ENCODE data around the gene RCAN1.

RCAN1 gene

DNA sequence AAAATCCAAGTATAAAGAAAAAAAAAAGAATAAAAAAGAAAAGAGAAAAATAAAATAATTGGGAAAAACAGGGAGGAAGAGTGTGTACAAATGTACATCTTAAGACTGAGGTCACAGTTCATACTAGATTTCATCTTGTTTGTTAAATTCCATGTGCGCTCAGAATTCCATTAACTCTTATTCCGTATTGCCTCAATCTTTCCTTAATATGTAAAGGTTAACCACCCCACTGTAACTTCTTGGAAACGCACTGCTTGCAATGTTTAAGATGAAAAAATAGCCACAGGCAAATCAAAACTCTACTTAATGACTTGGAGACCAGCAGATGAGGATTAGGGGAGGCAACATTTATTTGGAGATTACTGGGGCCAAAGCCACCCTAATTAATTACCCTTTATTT is 79.0 kb downstream of the RCAN1 start:
- no peak overlapping the region for H3K4me3 Mint-ChIP-seq
- no peak overlapping the region for H3K27ac Mint-ChIP-seq
- H3K27me3 Mint-ChIP-seq: no peaks in the 10 kb centered on the region

DNA sequence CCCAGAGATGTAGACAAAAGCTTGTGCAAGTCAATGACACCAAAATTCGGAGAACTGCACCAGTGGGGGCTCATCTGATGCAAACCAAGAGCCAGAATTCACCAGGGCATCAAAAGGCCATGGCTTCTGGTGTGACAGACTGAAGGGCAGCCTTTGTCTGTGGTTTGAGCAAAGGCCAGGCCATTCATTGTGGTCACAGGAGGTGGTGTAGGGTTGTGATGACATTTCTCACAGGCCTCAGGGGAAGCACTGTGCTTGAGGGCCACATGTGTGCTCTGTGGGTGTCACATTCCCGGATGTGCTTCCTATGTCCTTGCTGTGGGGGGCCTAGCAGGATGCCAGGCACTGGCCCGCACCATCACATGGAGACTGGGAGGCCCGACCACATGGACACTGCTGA is 80.4 kb downstream of the RCAN1 start:
- no peak overlapping the region for H3K4me3 Mint-ChIP-seq
- no peak for DNase-seq
- H3K36me3 Mint-ChIP-seq (ENCODE audit: low read depth): peaks cover 2% of the 10 kb centered on the region
- H3K4me1 Mint-ChIP-seq (ENCODE audit: low read depth): peaks cover 25% of the 10 kb centered on the region
- H3K9me3 Mint-ChIP-seq: no peaks in the 10 kb centered on the region
- no peaks in the 10 kb centered on the region for H3K27me3 Mint-ChIP-seq
- H3K27ac Mint-ChIP-seq: no peak overlapping the region

More for the DNA sequence above, 79.0 kb downstream of the RCAN1 start:
- no peak for DNase-seq
- Mint-ChIP-seq H3K4me1 (ENCODE audit: low read depth) (peaks cover 19% of the 10 kb centered on the region), H3K36me3 (ENCODE audit: low read depth) (peaks cover under 1% of the 10 kb centered on the region), H3K9me3 (no peaks in the 10 kb centered on the region)

DNA sequence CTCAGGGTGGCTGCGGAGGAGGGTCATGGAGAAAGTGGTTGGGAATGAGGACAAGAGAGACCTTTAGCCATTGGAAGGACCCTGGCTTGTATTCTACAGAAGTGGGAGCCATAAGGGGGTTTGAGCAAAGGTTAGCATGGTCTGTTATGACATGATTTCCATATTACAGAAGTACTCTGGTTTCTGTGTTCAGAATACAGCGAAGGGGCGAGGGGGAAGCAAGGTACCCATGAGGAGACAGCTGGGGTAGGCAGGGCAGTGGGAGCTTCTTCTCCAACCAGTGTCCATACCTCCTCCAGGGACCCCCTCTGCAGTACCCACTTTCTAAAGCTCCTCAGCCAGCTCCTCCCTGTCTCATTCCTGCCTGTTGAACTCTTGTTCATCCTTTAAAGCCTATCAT is 81.0 kb downstream of the RCAN1 start:
- no peak overlapping the region for H3K4me3 Mint-ChIP-seq
- peaks cover 4% of the 10 kb centered on the region for H3K9me3 Mint-ChIP-seq
- no peaks in the 10 kb centered on the region for H3K27me3 Mint-ChIP-seq
- H3K27ac Mint-ChIP-seq: peak overlapping the region; percentile 10
- H3K36me3 Mint-ChIP-seq (ENCODE audit: low read depth): peaks cover 2% of the 10 kb centered on the region
- no peak for DNase-seq
- H3K4me1 Mint-ChIP-seq (ENCODE audit: low read depth): peaks cover 30% of the 10 kb centered on the region

DNA sequence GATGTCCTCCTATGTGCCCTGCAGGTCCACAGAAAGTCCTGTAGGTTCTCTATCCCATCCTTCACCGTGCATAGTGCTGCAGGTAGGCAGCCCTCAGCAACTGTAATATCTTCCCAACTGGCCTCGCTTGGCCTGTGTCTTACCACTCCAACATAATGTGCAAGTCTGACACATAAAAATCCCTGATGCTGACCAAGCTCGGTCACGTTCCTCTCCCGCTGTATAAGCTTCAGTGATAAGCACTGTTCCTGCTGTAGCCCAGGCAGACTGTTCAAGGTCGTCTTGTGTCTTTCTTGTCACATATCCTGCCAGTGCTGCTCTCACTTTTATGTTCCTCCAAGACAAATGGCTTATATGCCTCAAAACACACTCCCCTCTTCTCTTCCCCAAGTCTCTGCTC is 83.5 kb downstream of the RCAN1 start:
- Mint-ChIP-seq H3K9me3 (peaks cover 4% of the 10 kb centered on the region), H3K36me3 (ENCODE audit: low read depth) (peaks cover 2% of the 10 kb centered on the region), H3K27me3 (no peaks in the 10 kb centered on the region), H3K4me3 (no peak overlapping the region), H3K4me1 (ENCODE audit: low read depth) (peaks cover 41% of the 10 kb centered on the region), H3K27ac (no peak overlapping the region)
- DNase-seq: no peak

DNA sequence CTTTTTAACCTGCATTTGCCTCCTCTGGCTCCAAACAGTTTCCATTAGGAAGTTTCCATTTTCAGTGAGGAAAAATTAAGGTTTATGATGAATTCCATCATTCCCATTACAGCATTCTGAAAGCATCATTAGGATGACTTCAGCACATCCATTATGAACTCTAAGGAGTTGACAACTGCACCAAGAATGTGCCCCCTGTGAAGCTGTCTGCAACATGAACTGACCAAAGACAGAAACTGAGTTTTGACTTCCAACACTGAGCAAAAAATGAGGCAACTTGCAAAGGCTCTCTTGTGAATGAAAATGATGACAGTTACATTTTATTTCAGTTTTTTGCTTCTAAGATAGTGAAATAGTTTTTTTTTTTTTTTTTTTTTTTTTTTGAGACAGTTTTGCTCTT is 84.7 kb downstream of the RCAN1 start:
- Mint-ChIP-seq H3K4me3 (no peak overlapping the region), H3K36me3 (ENCODE audit: low read depth) (peaks cover 2% of the 10 kb centered on the region), H3K9me3 (peaks cover 4% of the 10 kb centered on the region), H3K4me1 (ENCODE audit: low read depth) (peaks cover 51% of the 10 kb centered on the region), H3K27ac (no peak overlapping the region), H3K27me3 (no peaks in the 10 kb centered on the region)
- DNase-seq: no peak

DNA sequence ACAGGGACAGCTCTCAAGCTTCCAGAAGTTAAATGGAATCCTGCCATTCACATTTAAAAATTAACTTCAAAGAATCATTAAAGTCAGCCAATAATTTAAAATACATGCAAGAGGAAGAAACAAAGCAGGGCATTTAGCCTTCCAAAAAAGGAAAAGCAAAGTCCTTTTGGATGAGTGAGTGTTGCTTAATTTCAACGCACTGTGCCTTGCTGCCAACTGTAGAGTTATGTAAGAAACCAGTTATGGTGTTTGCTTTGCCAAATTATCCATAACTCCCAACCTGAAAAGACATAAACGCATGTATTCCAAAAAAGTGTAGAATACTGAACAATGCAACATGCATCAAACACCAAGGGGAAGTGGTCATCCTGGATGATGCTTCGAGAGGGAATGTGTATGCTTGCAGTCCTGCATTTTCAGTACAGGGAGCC is 86.8 kb downstream of the RCAN1 start:
- no peak for DNase-seq
- Mint-ChIP-seq H3K4me3 (no peak overlapping the region), H3K36me3 (ENCODE audit: low read depth) (peaks cover 2% of the 10 kb centered on the region), H3K9me3 (peaks cover 4% of the 10 kb centered on the region), H3K27me3 (no peaks in the 10 kb centered on the region), H3K27ac (no peak overlapping the region), H3K4me1 (ENCODE audit: low read depth) (peaks cover 49% of the 10 kb centered on the region)

DNA sequence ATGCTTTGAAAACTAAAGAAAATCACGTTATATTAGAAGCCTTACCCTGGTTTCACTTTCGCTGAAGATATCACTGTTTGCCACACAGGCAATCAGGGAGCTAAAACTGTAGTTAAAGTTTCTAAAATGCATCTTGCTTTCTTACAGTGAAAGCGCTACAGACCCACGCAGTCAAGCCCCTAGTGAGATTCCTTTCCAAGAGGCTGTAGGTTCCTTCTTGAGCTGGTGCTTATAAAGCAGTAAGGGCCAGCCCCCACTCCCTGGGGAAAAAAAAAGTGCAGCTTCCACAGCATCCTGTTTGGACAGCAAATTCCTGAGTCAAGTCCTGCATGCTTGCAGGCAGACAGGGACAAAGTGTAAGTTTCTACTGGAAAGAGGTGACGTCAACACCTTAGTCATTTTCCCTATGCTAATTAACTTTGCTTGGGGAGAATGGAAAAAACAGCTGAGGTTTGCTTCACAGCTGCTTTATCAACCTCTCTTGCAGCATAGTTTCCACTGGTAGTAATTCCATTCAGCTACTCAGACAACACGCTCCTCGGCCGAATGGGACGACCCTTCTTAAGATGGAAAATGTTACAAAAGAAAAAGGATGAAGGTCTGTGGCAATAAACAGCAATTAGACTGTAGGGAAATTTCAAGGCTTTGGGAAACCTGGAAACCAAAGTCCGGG is 88.2 kb downstream of the RCAN1 start:
- Mint-ChIP-seq H3K36me3 (ENCODE audit: low read depth) (peaks cover 12% of the 10 kb centered on the region), H3K9me3 (peaks cover 4% of the 10 kb centered on the region), H3K4me3 (peak overlapping the region; percentile 72), H3K27me3 (no peaks in the 10 kb centered on the region), H3K27ac (peak overlapping the region; percentile 96), H3K4me1 (ENCODE audit: low read depth) (peaks cover 57% of the 10 kb centered on the region)
- DNase-seq: peak; percentile 71

DNA sequence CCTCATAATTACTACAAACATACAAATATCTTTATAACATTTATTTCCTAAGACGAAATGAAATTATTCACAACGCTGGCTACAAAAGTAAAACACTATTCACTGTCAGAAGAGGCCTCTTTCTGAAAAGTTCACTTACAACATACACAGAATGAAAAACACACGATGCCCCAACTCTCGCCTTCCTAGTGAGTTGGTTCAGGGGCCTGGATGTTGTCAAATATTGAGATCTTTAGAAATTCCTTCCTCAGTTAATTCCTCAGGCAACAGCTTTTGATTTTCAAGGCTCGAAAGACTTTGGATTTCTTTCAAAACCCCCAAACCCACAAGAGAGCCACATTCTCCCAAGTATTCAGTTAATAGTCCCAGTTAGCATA is 88.7 kb downstream of the RCAN1 start:
- Mint-ChIP-seq H3K36me3 (ENCODE audit: low read depth) (peaks cover 18% of the 10 kb centered on the region), H3K27me3 (no peaks in the 10 kb centered on the region), H3K4me3 (peak overlapping the region; percentile 72), H3K9me3 (peaks cover 4% of the 10 kb centered on the region), H3K27ac (peak overlapping the region; percentile 96), H3K4me1 (ENCODE audit: low read depth) (peaks cover 57% of the 10 kb centered on the region)
- DNase-seq: no peak

DNA sequence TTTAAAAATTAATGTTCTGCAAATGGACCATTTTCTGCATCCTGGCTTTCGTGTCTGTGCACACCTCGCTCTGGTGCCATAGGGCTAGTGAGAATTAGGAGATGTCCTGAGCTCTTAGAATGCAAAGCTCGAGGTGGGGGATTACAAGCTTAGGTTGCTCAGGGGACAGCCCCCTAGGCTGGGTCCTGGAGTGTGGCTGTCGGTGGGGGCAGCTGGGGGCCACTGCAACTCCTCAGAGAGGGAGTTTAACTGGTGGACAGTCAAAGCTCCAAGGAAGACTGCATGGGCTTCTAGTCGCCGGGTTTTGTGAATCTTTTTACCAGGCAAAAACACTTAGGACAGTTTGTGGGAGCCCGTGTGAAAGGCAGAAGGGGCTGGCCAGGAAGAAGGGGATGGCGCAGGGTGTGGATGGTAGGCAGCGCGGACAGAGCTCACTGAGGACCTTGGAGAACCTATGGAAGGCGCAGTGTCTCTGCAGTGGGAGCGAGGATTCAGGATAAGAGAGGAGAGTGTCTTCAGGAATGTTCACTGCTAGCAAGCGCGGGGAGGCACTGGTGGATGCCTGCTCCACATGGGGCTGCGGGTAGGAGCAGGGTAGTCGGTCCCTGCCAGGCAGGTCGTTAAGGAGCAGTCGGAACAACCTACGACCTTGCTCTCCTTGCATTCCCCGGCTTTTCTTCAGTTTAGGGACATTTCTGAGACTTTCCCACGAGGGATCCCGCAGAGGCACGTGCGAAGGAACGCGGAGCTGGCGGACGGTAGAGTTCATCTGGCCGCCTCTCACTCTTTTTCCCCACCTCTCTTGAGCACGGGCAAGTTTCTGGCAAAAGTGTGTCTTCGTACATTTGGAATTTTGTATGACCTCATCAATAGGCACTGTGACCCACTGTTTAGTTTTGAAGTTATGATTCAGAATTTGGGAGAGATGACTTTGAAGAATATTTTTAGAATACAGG is 90.0 kb downstream of the RCAN1 start:
- Mint-ChIP-seq H3K4me1 (ENCODE audit: low read depth) (peaks cover 53% of the 10 kb centered on the region), H3K36me3 (ENCODE audit: low read depth) (peaks cover 27% of the 10 kb centered on the region)
- no peak for DNase-seq

DNA sequence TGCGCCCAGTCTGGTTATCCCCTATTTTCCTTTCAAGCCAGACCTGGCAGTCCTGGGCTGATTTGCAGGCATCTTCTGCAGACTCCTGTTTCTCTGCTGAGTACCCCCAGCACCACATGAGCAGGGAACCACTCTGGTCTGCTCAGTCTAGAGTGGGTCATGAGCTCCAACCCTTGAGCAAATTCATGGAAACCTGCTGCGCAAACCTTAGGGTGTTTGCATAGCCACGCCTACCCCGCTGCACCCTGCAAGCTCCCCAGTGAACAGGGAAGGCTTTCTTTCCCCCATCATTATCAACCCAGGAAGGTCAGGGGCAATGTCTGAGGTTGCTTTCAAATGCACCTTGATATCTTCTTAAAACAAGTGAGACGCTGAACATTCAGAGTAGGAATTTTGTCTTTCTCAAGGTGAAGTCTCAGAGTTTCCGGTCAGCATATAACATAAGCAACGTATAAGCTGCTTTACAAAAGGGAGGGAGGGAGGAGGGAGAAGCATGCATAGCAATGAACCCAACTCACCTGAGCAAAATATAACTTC is 91.8 kb downstream of the RCAN1 start:
- H3K27ac Mint-ChIP-seq: no peak overlapping the region
- DNase-seq: no peak
- H3K36me3 Mint-ChIP-seq (ENCODE audit: low read depth): peaks cover 37% of the 10 kb centered on the region
- H3K4me1 Mint-ChIP-seq (ENCODE audit: low read depth): peaks cover 46% of the 10 kb centered on the region
- no peaks in the 10 kb centered on the region for H3K9me3 Mint-ChIP-seq
- H3K4me3 Mint-ChIP-seq: no peak overlapping the region
- H3K27me3 Mint-ChIP-seq: no peaks in the 10 kb centered on the region

More for the DNA sequence above, 90.0 kb downstream of the RCAN1 start:
- Mint-ChIP-seq H3K27ac (peak overlapping the region; percentile 30), H3K27me3 (no peaks in the 10 kb centered on the region), H3K9me3 (peaks cover 4% of the 10 kb centered on the region), H3K4me3 (peak overlapping the region; percentile 45)

DNA sequence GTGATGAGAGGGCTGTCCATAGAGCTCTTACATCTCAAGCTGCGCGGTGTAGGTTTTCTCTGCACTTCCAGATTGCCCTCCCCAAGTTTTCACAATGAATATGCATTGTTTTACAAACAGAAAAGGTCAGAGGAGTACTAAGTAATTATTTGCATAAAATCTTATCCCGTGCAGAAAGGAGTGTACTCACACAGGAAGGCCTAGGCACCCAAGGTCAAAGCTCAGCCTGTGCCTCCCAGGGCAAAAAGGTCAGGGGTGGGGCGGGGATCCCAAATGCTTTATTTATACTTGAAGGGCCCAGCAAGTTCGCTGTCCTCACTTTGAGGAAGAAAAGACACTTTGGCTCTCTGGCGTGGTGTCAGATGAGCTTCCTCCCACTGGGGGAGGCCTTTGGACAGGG is 92.6 kb downstream of the RCAN1 start:
- DNase-seq: no peak
- Mint-ChIP-seq H3K36me3 (ENCODE audit: low read depth) (peaks cover 45% of the 10 kb centered on the region), H3K27ac (peak overlapping the region; percentile 26), H3K4me1 (ENCODE audit: low read depth) (peaks cover 46% of the 10 kb centered on the region), H3K4me3 (no peak overlapping the region), H3K27me3 (no peaks in the 10 kb centered on the region), H3K9me3 (no peaks in the 10 kb centered on the region)

DNA sequence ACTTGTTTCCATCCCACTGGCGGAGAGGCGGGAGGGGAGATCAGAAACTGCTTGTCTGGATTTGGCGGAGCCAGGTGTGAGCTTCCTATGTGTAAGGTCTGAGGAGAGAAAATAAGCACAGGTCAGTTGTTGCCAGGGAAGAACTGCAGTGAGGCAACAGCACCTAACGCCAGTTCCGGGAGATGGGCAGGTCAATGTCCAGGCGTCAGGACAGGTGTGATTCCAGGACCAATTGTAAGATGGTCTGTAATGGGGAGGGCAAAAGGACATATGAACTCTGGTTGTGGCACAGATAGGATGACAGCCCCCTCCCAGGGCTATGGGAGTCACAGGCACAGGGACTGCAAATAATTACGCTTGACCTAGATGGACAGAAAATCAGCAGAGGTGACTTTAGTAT is 93.4 kb downstream of the RCAN1 start:
- H3K36me3 Mint-ChIP-seq (ENCODE audit: low read depth): peaks cover 49% of the 10 kb centered on the region
- H3K9me3 Mint-ChIP-seq: no peaks in the 10 kb centered on the region
- no peak overlapping the region for H3K27ac Mint-ChIP-seq
- no peaks in the 10 kb centered on the region for H3K27me3 Mint-ChIP-seq
- no peak overlapping the region for H3K4me3 Mint-ChIP-seq
- DNase-seq: no peak
- peaks cover 46% of the 10 kb centered on the region for H3K4me1 Mint-ChIP-seq (ENCODE audit: low read depth)

DNA sequence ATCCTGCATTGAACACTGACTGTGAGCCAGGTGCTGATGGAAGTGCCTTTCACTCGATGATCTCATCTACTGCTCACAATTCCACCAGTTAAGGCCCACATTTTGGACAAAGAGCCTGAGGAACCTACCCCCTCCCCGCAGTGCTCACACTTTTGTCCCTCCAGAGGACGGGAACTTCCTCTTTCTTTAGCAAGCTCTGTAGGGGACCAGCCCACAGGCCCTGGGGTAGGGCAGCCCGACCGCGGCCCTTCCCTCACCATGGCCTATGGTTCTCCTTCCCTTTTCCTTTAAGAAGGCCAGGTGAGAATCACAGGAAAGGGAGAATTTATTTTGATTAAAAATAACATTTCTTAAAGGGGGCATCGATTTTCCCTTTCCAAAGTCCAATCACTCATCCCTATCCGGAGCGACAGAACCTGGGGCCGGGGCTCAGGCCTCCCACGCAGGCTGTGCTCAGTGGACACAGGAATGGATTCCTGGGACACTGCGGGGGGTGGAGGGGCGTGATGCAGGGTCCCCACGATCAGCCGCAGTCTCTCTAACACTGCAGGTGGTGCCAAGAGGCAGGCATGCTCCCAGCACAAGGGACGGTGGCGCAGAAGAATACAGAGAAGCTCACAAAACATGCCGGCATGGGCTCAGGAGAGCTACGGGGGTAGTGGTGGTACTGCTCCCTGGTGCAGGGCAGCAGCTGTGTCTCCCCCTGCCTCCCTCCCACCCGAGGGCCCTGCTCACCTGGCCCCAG is 94.0 kb downstream of the RCAN1 start:
- Mint-ChIP-seq H3K36me3 (ENCODE audit: low read depth) (peaks cover 51% of the 10 kb centered on the region), H3K27me3 (no peaks in the 10 kb centered on the region), H3K27ac (no peak overlapping the region), H3K9me3 (no peaks in the 10 kb centered on the region), H3K4me1 (ENCODE audit: low read depth) (peaks cover 40% of the 10 kb centered on the region), H3K4me3 (no peak overlapping the region)
- no peak for DNase-seq

DNA sequence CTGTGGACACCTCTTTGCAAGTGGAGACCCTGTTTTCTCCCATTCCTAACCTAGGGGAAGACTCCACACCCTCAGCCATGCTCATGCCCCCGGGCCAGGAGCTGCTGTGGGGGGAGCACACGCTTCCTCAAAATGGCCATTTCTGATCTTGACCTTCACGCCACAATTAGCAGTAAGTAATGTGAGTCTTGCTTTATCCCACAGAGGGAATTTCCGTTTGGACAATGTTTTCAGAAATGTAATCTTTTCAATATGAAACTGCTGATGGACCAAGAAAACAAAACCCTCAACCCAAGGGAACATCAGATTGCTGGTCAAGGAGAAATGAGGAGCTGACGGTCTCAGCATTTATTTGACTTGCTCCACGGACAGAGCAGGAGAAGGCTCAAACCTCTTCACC is 94.6 kb downstream of the RCAN1 start:
- H3K27me3 Mint-ChIP-seq: no peaks in the 10 kb centered on the region

More for the DNA sequence above, 94.6 kb downstream of the RCAN1 start:
- H3K36me3 Mint-ChIP-seq (ENCODE audit: low read depth): peaks cover 51% of the 10 kb centered on the region
- H3K27ac Mint-ChIP-seq: no peak overlapping the region
- H3K4me1 Mint-ChIP-seq (ENCODE audit: low read depth): peaks cover 36% of the 10 kb centered on the region
- H3K4me3 Mint-ChIP-seq: no peak overlapping the region
- DNase-seq: no peak
- no peaks in the 10 kb centered on the region for H3K9me3 Mint-ChIP-seq

Measured in activated T-cell treated with anti-CD3 and anti-CD28 coated beads, Interleukin-2, amount 50 U/mL, for 24 hours (primary cell).